Right lobe of liver (tissue), 4 donors: ENCODE data around the gene CAMK1.

Source experiments
- POLR2A ChIP-seq: fragments of 450-650 bp; IDR thresholded peaks from one replicate; pipeline ENCODE4 v1.6.1; 2017; ENCODE audit warnings: antibody characterized with exemption, mild to moderate bottlenecking
- TF ChIP-seq, protein P1 (sequence below), 4 donors: fragments of 200-600 bp in 3 of 4; fragments of 450-650 bp in 1 of 4; IDR thresholded peaks; one replicate each; pipeline versions ENCODE4 v1.5.1 to v1.8.0; 2016 to 2022; ENCODE audit warnings: antibody characterized with exemption in 4 of 4, mild to moderate bottlenecking in 2 of 4
- donor health status: DM: no; HTN: no; CAD: no.
- donor health status: DM: no; HTN: no; CAD: no.
- donor health status: DM: no; HTN: yes; CAD: no.

DNA sequence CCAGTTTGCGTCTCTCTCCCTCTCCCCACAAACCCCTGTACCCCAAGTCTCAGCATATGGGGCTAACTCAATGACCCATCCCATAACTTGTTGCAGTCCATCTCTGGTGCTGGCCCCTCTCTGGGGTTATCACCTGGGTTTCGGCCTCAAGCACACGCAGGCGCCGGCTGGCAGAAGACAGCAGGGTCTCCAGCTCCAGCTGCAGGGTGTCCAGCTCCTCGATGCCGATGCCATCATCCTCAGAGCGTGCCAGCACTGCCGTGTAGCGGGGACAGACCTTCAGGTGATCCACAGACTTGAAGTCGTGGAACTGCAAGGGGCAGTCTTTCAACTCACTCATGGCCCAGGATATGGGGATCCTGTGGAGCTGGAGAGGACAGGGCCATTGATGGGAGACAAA is 21.4 kb upstream of the CAMK1 start:
- TF ChIP-seq POLR2A: no peak
- TF ChIP-seq, protein P1, sequence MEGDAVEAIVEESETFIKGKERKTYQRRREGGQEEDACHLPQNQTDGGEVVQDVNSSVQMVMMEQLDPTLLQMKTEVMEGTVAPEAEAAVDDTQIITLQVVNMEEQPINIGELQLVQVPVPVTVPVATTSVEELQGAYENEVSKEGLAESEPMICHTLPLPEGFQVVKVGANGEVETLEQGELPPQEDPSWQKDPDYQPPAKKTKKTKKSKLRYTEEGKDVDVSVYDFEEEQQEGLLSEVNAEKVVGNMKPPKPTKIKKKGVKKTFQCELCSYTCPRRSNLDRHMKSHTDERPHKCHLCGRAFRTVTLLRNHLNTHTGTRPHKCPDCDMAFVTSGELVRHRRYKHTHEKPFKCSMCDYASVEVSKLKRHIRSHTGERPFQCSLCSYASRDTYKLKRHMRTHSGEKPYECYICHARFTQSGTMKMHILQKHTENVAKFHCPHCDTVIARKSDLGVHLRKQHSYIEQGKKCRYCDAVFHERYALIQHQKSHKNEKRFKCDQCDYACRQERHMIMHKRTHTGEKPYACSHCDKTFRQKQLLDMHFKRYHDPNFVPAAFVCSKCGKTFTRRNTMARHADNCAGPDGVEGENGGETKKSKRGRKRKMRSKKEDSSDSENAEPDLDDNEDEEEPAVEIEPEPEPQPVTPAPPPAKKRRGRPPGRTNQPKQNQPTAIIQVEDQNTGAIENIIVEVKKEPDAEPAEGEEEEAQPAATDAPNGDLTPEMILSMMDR (IDR thresholded peaks at IDR 0.05): no peak
